ENCODE measurements around the gene ANKRD61.

ANKRD61 gene

DNA sequence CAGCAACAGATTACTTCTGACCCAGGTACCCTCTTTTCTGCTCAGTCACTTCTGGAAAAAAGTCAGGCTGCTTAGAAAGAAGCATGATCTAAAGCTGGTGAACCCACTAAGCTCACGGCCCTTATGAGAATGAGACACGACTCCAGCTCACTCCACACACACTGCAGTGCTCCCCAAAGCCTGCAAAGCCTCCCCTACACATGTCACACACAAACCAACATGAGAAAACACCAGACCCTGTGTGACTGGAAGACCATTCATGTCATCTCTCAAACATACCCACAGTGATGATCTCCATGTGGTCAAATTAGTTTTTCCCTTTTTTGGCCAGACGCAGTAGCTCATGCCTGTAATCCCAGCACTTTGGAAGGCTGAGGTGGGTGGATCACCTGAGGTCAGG is 391 bp downstream of the ANKRD61 start:
- Histone ChIP-seq H3K9me2 (ENCODE audit: low read depth, low read length) (no peaks in the 10 kb centered on the region), H3K27ac (ENCODE audit: low read depth, low read length, poor library complexity, severe bottlenecking) (no peak overlapping the region), H3K4me2 (ENCODE audit: low read length) (no peak overlapping the region), H2AFZ (ENCODE audit: low read length) (no peak overlapping the region), H3K9me3 (ENCODE audit: low read length) (no peaks in the 10 kb centered on the region), H3F3A (ENCODE audit: insufficient read depth, low read length) (no peaks in the 10 kb centered on the region), H3K4me3 (ENCODE audit: low read depth, low read length, poor library complexity, severe bottlenecking) (no peak overlapping the region), H3K79me2 (ENCODE audit: insufficient read depth, low read length) (no peaks in the 10 kb centered on the region), H3K27me3 (ENCODE audit: insufficient read depth, low read length) (no peaks in the 10 kb centered on the region), H3K9ac (ENCODE audit: low read length) (no peak overlapping the region), H3K36me3 (ENCODE audit: insufficient read depth, low read length) (peaks cover 92% of the 10 kb centered on the region), H3K4me1 (ENCODE audit: insufficient read depth, low read length, severe bottlenecking) (peaks cover 5% of the 10 kb centered on the region), H4K20me1 (ENCODE audit: insufficient read depth, low read length) (no peaks in the 10 kb centered on the region)
- TF ChIP-seq CTCF (IDR thresholded peaks at IDR 0.05; ENCODE audit: low read length) (no peak), EZH2 (IDR thresholded peaks at IDR 0.05; ENCODE audit: borderline replicate concordance, low read length) (no peak)

DNA sequence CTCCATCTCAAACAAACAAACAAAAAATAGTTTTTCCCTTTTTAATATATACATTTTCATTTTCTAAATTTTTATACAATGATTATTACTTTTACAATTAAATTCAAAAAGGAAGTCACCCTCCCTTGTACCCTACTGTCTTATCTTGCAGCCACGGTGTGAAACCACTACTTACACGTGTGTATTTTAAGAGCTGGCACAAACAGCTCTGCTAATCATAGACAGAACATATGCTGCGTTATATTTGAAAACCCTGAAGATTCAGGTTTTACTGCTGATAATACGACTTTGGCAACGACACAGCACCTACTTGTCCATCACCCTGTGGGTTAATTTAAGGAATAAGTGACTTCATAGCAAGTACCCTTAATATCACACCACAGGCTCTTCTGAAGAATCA is 991 bp downstream of the ANKRD61 start:
- Histone ChIP-seq H3F3A (ENCODE audit: insufficient read depth, low read length) (no peaks in the 10 kb centered on the region), H3K36me3 (ENCODE audit: insufficient read depth, low read length) (peaks cover 92% of the 10 kb centered on the region), H3K79me2 (ENCODE audit: insufficient read depth, low read length) (no peaks in the 10 kb centered on the region), H3K27ac (ENCODE audit: low read depth, low read length, poor library complexity, severe bottlenecking) (no peak overlapping the region), H3K4me1 (ENCODE audit: insufficient read depth, low read length, severe bottlenecking) (no peaks in the 10 kb centered on the region), H2AFZ (ENCODE audit: low read length) (no peak overlapping the region), H4K20me1 (ENCODE audit: insufficient read depth, low read length) (no peaks in the 10 kb centered on the region), H3K4me2 (ENCODE audit: low read length) (no peak overlapping the region), H3K9ac (ENCODE audit: low read length) (no peak overlapping the region), H3K9me3 (ENCODE audit: low read length) (no peaks in the 10 kb centered on the region), H3K27me3 (ENCODE audit: insufficient read depth, low read length) (no peaks in the 10 kb centered on the region), H3K4me3 (ENCODE audit: low read depth, low read length, poor library complexity, severe bottlenecking) (no peak overlapping the region), H3K9me2 (ENCODE audit: low read depth, low read length) (no peaks in the 10 kb centered on the region)
- TF ChIP-seq EZH2 (IDR thresholded peaks at IDR 0.05; ENCODE audit: borderline replicate concordance, low read length) (no peak), CTCF (IDR thresholded peaks at IDR 0.05; ENCODE audit: low read length) (no peak)

- H3K79me2 ChIP-seq (ENCODE audit: insufficient read depth, low read length): no peaks in the 10 kb centered on the region
- no peaks in the 10 kb centered on the region for H3F3A ChIP-seq (ENCODE audit: insufficient read depth, low read length)
- no peaks in the 10 kb centered on the region for H3K27me3 ChIP-seq (ENCODE audit: insufficient read depth, low read length)
- no peaks in the 10 kb centered on the region for H3K9me3 ChIP-seq (ENCODE audit: low read length)
- no peak overlapping the region for H3K4me2 ChIP-seq (ENCODE audit: low read length)
- H3K4me1 ChIP-seq (ENCODE audit: insufficient read depth, low read length, severe bottlenecking): no peaks in the 10 kb centered on the region
- no peak overlapping the region for H3K4me3 ChIP-seq (ENCODE audit: low read depth, low read length, poor library complexity, severe bottlenecking)
- no peak overlapping the region for H3K9ac ChIP-seq (ENCODE audit: low read length)
- no peak overlapping the region for H2AFZ ChIP-seq (ENCODE audit: low read length)
- H3K27ac ChIP-seq (ENCODE audit: low read depth, low read length, poor library complexity, severe bottlenecking): no peak overlapping the region
- H4K20me1 ChIP-seq (ENCODE audit: insufficient read depth, low read length): no peaks in the 10 kb centered on the region
- no peak for TF ChIP-seq EZH2 (IDR thresholded peaks at IDR 0.05; ENCODE audit: borderline replicate concordance, low read length)
- no peak for TF ChIP-seq CTCF (IDR thresholded peaks at IDR 0.05; ENCODE audit: low read length)
- H3K36me3 ChIP-seq (ENCODE audit: insufficient read depth, low read length): peaks cover 92% of the 10 kb centered on the region
- no peaks in the 10 kb centered on the region for H3K9me2 ChIP-seq (ENCODE audit: low read depth, low read length)
Measured at GRCh38 chr7:6032641-6033040, 1.5 kb downstream of the ANKRD61 start.
